Stimulated activated CD4-positive, alpha-beta T cell treated with anti-CD3 and anti-CD28 coated beads, Interleukin-4, amount 100 ng/mL, for 24 hours (primary cell): ENCODE results near the gene FOXD2.

Experiments used
- DNase-seq: peaks from one replicate; pipeline ENCODE4 v3.0.0-alpha.2; 2020

FOXD2 gene

GRCh38 chr1:47417170-47418044 lies 20.4 kb upstream of the FOXD2 start:
- DNase-seq, result no peak

- no peak for DNase-seq
Measured at GRCh38 chr1:47418122-47418521, 19.7 kb upstream of the FOXD2 start.

GRCh38 chr1:47418681-47419325 lies 19.0 kb upstream of the FOXD2 start:
- no peak for DNase-seq

- DNase-seq, result no peak
Measured at GRCh38 chr1:47420547-47420946, 17.3 kb upstream of the FOXD2 start.

DNA sequence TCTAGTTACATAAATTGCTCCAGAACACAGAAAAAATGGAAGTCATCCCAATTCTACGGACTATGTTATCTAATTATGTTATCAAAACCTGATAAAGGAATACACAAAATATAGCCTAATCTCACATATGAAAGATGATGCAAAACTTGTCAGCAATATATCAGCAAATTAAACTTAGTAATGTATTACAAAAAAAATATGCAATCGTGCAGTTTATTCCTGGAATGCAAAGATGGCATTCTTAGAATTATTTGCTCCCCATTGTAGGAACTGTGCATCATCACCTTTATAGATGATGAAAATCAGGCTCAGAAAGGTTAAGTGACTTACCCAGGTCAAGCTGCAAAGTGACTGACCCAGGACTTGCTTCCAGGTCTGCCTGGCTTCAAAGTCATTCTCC lies 14.0 kb upstream of the FOXD2 start:
- DNase-seq, result no peak

- DNase-seq, result no peak
Measured at GRCh38 chr1:47424336-47424982, 13.4 kb upstream of the FOXD2 start.

DNA sequence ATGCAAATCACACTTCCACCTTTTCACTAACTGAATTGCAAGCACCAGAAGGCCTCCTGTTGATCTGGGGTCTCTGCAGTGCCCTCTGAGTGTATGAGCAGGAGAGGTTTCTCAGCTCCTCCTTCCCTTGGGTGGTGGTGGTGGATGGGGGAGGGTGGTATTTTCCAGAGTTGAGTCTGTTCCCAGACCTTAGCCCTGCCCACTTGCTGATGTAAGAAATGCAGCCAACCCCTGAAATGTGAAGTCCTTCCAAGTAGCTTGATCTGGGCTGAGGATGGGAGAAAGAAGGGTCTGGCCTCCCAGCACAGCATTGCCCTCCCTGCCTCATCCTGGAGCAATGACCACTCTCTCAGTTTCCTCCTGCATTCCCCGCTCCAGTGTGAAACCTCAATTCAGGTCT lies 6.3 kb upstream of the FOXD2 start:
- DNase-seq, result no peak

GRCh38 chr1:47432071-47433036 lies 5.5 kb upstream of the FOXD2 start:
- peak; percentile 63 for DNase-seq

GRCh38 chr1:47433037-47433421 lies 4.8 kb upstream of the FOXD2 start:
- no peak for DNase-seq

- no peak for DNase-seq
Measured at GRCh38 chr1:47433477-47434050, 4.3 kb upstream of the FOXD2 start.

DNA sequence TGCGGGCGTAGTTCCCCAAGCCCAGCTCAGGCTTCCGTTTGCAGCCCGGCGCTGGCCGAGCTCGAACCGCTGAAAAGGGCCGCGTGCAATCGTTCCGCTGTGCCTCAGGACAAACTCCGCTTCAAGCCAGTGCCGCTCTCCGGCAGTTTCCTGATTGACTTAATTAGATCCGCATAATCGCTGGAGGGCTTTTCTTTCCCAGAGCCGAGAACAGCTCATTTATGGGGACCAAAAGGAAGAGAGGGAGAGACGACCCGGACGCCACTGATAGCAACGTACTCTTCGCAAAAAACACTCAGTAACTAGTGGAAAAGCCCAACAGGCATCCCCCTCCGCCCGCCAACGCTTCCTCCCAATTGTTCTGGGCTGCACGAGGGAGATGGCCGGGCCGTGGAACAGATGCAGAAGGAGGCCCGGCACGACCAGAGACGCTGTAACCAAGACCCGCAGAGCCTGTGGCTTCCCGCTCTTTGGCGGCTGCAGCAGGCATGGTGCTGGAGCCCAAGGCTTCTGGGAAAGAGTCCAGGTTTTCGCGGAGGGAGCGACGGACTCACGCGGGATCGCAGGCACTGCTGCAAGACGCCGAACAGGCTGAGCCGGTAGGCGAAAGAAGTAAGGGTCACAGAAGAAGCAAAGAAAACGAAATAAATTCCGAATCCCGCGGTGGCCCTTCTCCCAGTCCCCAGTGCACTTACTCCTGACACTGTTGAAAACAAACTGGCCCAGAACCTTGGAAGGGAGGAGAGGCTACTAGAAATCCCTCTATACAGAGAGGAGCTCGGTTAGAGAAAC lies 3.6 kb upstream of the FOXD2 start:
- DNase-seq, result no peak

DNA sequence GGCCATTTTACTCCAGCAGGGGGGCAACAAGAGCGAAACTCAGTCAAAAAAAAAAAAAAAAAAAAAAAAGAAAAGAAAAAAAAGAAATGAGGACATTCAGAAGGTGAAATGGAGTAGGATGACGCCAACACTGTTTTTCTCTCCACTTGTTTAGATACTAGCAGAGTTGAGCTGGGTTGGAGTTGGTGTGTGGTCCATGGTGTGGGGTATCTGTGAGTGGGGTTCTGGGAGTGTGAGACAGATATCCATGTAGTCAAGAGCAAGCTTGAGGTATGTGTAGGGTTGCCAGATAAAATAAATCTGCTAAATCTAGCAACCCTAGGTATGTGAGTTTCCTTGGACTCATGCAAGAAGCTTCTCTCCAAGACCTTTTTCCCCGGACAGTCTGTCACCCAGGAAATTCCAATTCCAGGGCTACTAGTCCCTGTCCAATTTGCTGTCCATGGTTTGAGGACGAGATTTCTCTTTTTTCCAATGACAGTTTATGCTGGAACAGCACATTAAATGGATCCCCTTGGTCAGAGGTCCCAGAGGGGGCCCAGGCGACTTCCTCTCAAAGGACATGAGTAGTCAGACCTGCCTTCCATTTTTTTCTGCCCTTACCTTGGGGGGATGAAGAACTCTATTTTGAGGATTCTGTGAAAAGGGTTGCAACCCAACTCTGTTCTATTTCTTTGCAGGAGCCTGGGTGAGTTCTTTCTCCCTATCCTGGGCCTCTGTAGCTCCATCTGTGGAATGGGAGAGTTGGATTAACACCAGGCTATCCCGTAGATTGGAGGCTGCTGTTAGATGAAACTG lies 2.1 kb upstream of the FOXD2 start:
- DNase-seq, result no peak

DNA sequence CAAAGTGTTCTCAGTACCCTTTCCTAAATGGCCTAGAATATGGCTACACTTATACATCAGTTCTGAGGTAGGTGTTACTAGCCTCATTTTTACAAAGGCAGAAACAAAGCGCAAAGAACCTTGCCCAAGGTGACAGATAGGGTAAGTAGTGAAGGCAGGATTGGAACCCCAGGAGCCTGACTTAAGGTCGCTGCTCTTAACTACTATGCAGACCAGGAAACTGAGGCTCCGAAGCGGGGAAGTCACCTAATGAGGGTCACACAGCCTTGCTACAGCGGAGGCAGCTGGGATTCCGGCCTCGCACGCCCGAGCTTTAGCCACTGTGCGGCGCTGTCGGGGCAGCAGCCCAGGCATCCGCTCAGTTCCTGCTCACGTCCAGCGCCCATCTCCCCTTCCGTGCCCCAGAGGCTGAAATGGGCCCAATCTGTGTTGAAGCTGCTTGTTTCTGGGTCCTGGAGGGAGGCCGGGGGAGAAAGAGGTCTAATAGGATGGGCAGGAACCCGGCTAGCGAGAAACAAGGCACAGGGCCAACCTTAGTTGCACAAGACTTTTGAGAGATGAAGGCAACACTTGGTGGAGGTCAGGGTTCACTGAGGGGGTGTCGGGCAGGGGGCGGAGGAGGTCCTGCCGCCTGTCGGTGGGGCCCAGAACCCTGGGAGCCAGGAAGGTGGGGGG lies 1.4 kb upstream of the FOXD2 start:
- peak; percentile 78 for DNase-seq

DNA sequence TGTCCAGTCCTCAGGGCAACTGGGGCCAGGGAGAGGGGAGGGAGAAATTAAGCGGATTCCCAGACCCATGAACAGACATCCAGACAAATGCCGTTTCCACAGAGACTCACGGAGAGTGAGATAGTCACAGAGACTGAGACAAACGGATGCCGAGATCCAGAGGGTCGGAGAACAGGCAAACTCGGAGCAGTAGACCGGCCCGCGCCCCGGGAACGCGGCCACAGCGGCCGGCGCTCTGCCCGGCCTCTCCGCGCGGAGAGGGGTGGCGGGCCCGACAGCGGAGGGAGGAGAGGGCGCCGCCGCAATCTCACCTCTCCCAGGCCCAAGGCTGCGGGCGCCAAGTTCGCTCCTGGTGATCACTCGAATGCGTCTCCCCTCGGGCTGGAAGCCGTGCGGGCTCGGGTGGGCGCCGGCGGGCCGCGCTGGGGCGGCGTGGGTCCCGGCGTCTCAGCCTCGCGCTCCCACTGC lies 831 bp upstream of the FOXD2 start:
- DNase-seq, result no peak

DNA sequence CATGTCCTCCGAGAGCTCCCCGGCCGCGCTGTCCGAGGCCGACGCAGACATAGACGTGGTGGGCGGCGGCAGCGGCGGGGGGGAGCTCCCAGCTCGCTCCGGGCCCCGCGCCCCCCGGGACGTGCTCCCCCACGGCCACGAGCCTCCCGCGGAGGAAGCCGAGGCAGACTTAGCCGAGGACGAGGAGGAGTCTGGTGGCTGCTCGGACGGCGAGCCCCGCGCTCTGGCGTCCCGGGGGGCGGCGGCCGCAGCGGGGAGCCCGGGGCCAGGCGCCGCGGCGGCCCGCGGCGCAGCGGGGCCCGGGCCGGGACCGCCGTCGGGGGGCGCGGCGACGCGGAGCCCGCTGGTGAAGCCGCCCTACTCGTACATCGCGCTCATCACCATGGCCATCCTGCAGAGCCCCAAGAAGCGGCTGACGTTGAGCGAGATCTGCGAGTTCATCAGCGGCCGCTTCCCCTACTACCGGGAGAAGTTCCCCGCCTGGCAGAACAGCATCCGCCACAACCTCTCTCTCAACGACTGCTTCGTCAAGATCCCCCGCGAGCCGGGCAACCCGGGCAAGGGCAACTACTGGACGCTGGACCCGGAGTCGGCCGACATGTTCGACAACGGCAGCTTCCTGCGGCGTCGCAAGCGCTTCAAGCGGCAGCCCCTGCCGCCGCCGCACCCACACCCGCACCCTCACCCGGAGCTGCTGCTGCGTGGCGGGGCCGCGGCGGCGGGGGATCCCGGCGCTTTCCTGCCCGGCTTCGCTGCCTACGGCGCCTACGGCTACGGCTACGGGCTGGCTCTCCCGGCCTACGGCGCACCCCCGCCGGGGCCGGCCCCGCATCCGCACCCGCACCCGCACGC lies 547 bp downstream of the FOXD2 start:
- DNase-seq, result peak; percentile 32

DNA sequence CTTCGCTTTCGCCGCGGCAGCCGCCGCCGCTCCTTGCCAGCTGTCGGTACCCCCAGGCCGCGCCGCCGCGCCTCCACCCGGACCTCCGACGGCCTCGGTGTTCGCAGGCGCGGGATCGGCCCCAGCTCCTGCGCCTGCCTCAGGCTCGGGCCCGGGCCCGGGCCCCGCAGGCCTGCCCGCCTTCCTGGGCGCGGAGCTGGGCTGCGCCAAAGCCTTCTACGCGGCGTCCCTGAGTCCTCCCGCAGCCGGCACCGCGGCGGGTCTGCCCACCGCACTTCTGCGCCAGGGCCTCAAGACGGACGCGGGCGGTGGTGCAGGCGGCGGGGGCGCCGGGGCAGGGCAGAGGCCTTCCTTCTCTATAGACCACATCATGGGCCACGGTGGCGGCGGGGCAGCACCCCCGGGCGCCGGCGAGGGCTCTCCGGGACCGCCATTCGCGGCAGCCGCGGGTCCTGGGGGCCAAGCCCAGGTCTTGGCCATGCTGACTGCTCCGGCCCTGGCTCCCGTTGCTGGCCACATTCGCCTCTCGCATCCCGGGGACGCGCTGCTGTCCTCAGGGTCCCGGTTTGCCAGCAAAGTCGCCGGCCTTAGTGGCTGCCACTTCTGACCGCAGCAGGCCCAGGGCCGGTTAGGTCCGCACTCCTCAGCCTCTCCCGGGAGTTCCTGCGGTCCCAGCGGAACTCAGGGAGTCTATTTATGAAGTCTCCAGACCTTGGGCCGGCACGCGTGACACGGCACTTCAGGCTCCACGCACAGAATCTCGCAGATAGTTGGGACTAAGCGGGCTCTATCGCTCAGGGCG lies 1.4 kb downstream of the FOXD2 start:
- DNase-seq, result no peak

- DNase-seq, result no peak
Measured at GRCh38 chr1:47439819-47440598, 2.2 kb downstream of the FOXD2 start.
